T47D (cell line): ENCODE results near the gene DMKN.

Experiments used
- DNase-seq, 2 experiments: peaks; one replicate each; pipeline versions ENCODE4 v3.0.0 to v3.0.0-alpha.2; 2011 to 2012; ENCODE audit warnings: low read depth in 1 of 2, low spot score in 1 of 2
- JUND ChIP-seq: IDR thresholded peaks from 2 replicates; pipeline ENCODE4 v1.6.1; 2012; ENCODE audit warnings: low read depth
- in situ Hi-C: cut with HindIII; loops from 2 replicates; pipeline ENCODE4 v1.10.0; 2016; ENCODE audit warnings: low sequenced_read_pairs, low pct_unique_long_range_greater_than_20kb

The DMKN gene

GRCh38 chr19:35529241-35530218, 16.1 kb upstream of the DMKN start:
- in situ Hi-C loops = no loop called here

GRCh38 chr19:35528218-35529038, 15.0 kb upstream of the DMKN start, which contains the start of gene SBSN:
Gene SBSN (minus strand): TSS chr19:35528311. CDS start chr19:35528281, 30 bp downstream.
- in situ Hi-C loops = no loop called here
- no peak for DNase-seq

More at GRCh38 chr19:35529241-35530218, 16.1 kb upstream of the DMKN start:
- TF ChIP-seq JUND = no peak
- no peak for DNase-seq

GRCh38 chr19:35525873-35526272, 12.4 kb upstream of the DMKN start:
- TF ChIP-seq JUND = no peak
- in situ Hi-C loops = no loop called here
- no peak for DNase-seq

More at GRCh38 chr19:35528218-35529038, 15.0 kb upstream of the DMKN start, which contains the start of gene SBSN:
- no peak for TF ChIP-seq JUND

- in situ Hi-C loops = no loop called here
- TF ChIP-seq JUND = no peak
- DNase-seq = no peak
Observed at GRCh38 chr19:35524181-35524837, 10.9 kb upstream of the DMKN start.

- in situ Hi-C loops = no loop called here
- TF ChIP-seq JUND = no peak
- no peak for DNase-seq
Observed at GRCh38 chr19:35522745-35523327, 9.4 kb upstream of the DMKN start.

- DNase-seq = no peak
- TF ChIP-seq JUND = no peak
- in situ Hi-C loops = no loop called here
Observed at GRCh38 chr19:35521124-35521743, 7.8 kb upstream of the DMKN start.

- in situ Hi-C loops = no loop called here
- DNase-seq = peak in 1 of 2 experiments; percentile 36
- no peak for TF ChIP-seq JUND
Observed at GRCh38 chr19:35519291-35519690, 5.8 kb upstream of the DMKN start.

- in situ Hi-C loops = no loop called here
- no peak for TF ChIP-seq JUND
- peak in 1 of 2 experiments; percentile 26 for DNase-seq
Observed at GRCh38 chr19:35518313-35518712, 4.9 kb upstream of the DMKN start.

GRCh38 chr19:35517342-35517741, 3.9 kb upstream of the DMKN start:
- DNase-seq = no peak
- in situ Hi-C loops = no loop called here
- TF ChIP-seq JUND = no peak

GRCh38 chr19:35516310-35516709, 2.9 kb upstream of the DMKN start:
- DNase-seq = no peak
- no peak for TF ChIP-seq JUND
- in situ Hi-C loops = no loop called here

- in situ Hi-C loops = no loop called here
- TF ChIP-seq JUND = no peak
- no peak for DNase-seq
Observed at GRCh38 chr19:35514282-35514809, 897 bp upstream of the DMKN start.
